ENCODE results near the gene EIF2B2.

Gene EIF2B2

DNA sequence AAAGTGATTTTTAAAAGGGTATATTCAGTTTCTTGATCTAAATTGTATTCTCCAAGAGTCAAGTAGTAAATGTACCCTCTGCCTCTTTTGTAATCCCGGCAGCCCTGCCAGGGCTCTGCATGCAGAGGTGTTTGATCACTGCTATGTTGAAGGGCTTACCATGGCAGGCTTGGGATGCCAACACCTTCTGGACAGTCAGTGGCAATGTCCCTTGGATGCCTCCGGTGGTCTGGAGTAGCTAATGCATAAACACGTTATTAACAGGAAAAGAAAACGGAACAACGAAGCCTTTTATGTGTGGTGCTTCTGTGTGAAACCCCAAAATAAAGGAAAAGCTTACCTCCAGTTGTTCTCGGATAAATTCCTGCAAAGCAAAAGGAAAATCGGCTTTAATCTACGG is 19.9 kb downstream of the EIF2B2 start:
- no peak for DNase-seq (ENCODE audit: low read depth)
- H3K4me3 ChIP-seq (ENCODE audit: control insufficient read depth, low read depth, low read length) = no peak overlapping the region
- TF ChIP-seq, protein P1, sequence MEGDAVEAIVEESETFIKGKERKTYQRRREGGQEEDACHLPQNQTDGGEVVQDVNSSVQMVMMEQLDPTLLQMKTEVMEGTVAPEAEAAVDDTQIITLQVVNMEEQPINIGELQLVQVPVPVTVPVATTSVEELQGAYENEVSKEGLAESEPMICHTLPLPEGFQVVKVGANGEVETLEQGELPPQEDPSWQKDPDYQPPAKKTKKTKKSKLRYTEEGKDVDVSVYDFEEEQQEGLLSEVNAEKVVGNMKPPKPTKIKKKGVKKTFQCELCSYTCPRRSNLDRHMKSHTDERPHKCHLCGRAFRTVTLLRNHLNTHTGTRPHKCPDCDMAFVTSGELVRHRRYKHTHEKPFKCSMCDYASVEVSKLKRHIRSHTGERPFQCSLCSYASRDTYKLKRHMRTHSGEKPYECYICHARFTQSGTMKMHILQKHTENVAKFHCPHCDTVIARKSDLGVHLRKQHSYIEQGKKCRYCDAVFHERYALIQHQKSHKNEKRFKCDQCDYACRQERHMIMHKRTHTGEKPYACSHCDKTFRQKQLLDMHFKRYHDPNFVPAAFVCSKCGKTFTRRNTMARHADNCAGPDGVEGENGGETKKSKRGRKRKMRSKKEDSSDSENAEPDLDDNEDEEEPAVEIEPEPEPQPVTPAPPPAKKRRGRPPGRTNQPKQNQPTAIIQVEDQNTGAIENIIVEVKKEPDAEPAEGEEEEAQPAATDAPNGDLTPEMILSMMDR (conservative IDR thresholded peaks at IDR 0.05; ENCODE audit: control insufficient read depth, insufficient read depth, low read depth, low read length) = peak; percentile 36

DNA sequence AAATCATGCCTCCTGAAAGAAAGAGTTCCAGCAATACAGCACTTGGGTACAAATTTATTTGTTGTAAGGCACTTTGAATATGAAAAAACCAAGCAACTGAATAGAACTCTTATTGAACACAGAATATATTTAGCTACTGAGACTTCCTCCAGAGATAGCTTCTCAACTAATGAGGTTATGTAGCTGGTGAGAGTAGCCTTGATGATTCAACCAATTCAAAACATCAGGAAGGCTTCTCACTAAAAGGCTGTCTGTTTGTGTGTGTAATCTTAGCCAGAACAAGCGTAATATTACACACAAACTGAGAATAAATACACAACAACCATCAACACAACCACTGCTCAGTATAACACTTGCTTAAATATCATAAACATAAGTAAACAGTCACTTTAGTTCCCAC is 20.4 kb downstream of the EIF2B2 start:
- TF ChIP-seq, protein P1 (conservative IDR thresholded peaks at IDR 0.05; ENCODE audit: control insufficient read depth, insufficient read depth, low read depth, low read length) = no peak
- DNase-seq (ENCODE audit: low read depth) = no peak
- no peak overlapping the region for H3K4me3 ChIP-seq (ENCODE audit: control insufficient read depth, low read depth, low read length)

DNA sequence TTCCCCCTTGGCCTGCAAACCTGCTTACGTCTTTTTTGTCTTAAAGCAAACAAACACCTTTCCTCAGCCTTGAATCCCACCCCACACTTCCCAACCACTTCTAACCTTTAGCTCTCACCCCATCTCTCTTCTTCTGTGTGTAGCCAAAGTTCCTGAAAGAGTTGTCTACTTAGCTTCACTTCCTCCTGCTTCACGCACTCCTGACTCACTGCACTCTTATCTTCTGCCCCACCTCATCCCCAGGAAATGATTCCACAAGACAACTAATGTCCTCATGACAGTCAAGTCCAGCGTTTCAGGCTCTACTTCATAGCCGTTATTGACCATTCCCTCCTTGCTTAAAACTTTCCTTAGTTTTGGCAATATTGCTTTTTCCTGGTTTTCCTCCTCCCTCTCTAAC is 22.4 kb downstream of the EIF2B2 start:
- DNase-seq (ENCODE audit: low read depth) = no peak

DNA sequence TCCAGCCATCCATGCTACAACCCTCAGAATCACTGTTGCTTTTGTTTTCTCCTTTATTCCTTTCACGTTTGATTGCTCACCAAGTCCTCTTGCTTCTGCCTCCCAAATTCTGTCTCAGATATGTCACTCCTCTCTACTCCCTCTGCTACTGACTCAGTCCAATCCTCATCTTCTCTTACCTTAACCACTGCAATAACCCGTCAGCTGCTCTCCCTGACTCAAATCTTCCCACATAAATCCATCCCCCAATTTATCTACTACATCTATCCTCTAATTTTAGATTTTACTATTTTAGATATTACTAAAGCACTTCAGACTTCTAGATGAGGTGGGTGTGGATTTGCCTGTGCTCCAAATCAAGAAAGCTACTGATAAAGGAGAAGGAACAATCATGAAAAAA is 23.2 kb downstream of the EIF2B2 start:
- H3K4me3 ChIP-seq (ENCODE audit: control insufficient read depth, low read depth, low read length) = no peak overlapping the region
- TF ChIP-seq, protein P1 (conservative IDR thresholded peaks at IDR 0.05; ENCODE audit: control insufficient read depth, insufficient read depth, low read depth, low read length) = no peak
- DNase-seq (ENCODE audit: low read depth) = no peak

More for the DNA sequence above, 22.4 kb downstream of the EIF2B2 start:
- TF ChIP-seq, protein P1 (conservative IDR thresholded peaks at IDR 0.05; ENCODE audit: control insufficient read depth, insufficient read depth, low read depth, low read length) = no peak
- no peak overlapping the region for H3K4me3 ChIP-seq (ENCODE audit: control insufficient read depth, low read depth, low read length)

DNA sequence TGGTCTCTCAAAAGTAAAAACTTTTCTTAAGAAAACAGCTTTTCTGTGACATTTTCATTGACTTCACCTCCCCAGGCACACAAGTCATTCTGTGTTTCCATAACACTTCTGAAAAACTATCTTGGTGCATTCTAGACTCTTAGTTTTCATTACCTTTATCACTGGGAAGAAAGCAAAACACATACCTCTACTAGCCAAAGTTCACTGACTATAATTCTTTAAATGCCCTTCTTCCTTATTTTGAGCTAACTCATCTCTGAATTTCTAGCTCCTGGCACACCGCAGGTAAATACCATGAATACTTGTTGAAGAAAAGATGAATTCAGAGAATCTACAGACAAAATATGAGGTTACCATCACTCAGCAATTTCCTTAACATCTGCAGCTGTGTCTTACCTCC is 27.4 kb downstream of the EIF2B2 start:
- no peak overlapping the region for H3K4me3 ChIP-seq (ENCODE audit: control insufficient read depth, low read depth, low read length)
- DNase-seq (ENCODE audit: low read depth) = no peak
- TF ChIP-seq, protein P1 (conservative IDR thresholded peaks at IDR 0.05; ENCODE audit: control insufficient read depth, insufficient read depth, low read depth, low read length) = no peak

DNA sequence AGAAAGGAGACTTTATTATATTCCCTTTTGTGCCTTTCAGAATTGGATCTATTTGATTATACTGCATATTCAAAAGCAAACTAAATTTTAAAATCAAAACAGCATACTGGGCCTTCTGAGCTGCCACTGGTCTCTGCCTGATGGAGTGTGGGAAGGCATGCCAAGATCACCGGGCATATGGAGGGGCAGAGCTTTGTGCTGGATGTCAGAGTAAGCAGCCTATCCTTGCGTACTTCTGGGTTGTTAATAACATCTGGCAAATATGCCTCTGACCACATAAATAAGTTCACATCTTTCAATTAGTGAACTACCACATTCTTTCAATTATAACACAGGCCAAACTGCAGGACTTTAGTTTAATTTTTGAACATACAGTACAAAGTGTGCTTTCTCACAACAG is 30.2 kb downstream of the EIF2B2 start:
- no peak for DNase-seq (ENCODE audit: low read depth)
- TF ChIP-seq, protein P1 (conservative IDR thresholded peaks at IDR 0.05; ENCODE audit: control insufficient read depth, insufficient read depth, low read depth, low read length) = no peak

DNA sequence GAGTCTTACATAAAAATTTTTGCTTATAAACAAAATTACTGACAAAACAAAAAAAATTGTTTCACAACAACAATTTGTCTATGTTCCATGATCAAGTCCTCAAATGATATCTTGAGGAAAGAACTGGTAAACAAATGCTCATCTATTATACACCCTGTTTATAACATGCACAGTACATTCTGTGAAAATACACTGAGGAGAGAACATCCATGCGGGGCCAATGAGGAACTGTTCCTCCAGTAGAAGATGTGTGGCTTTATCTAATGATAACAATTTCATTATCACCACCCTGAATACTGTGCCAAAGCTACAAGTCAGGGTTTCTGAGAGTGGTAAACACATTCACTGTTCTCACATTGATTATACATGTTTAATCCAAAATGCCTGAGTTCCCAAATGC is 37.8 kb downstream of the EIF2B2 start:
- H3K4me3 ChIP-seq (ENCODE audit: control insufficient read depth, low read depth, low read length) = no peak overlapping the region
- TF ChIP-seq, protein P1 (conservative IDR thresholded peaks at IDR 0.05; ENCODE audit: control insufficient read depth, insufficient read depth, low read depth, low read length) = no peak

More for the DNA sequence above, 30.2 kb downstream of the EIF2B2 start:
- H3K4me3 ChIP-seq (ENCODE audit: control insufficient read depth, low read depth, low read length) = no peak overlapping the region

More for the DNA sequence above, 37.8 kb downstream of the EIF2B2 start:
- no peak for DNase-seq (ENCODE audit: low read depth)
